Muscle of leg (tissue), 11 donors: ENCODE results near the gene SCN7A. TPM values are rescaled to one million over a fixed set of nuclear protein-coding genes. Genes with fewer than 3 reads are reported as not detected.
A peak's percentile ranks its signal among the peaks of the same experiment; 100 is the strongest.

Experiments used
- DNase-seq: peaks from one replicate; pipeline ENCODE4 v3.0.0; 2013
- H3K27ac ChIP-seq: one replicate; pipeline ENCODE4 v1.5.1; 2013; ENCODE audit warnings: mild to moderate bottlenecking, low read length, control low read depth
- H3K27me3 ChIP-seq: one replicate; pipeline ENCODE4 v1.6.1; 2013; ENCODE audit warnings: low read length; ENCODE audit not compliant: control insufficient read depth, insufficient read depth
- H3K36me3 ChIP-seq: one replicate; pipeline ENCODE4 v1.6.1; 2013; ENCODE audit warnings: low read length; ENCODE audit not compliant: control insufficient read depth, insufficient read depth
- H3K4me1 ChIP-seq: one replicate; pipeline ENCODE4 v1.6.1; 2013; ENCODE audit warnings: low read length; ENCODE audit not compliant: control insufficient read depth, insufficient read depth
- H3K4me3 ChIP-seq: one replicate; pipeline ENCODE4 v1.5.1; 2013; ENCODE audit warnings: low read length, control low read depth
- H3K9me3 ChIP-seq: replicated peaks from 2 replicates; pipeline ENCODE4 v1.6.1; 2013; ENCODE audit warnings: low read depth, low read length; ENCODE audit not compliant: control insufficient read depth
- WGBS: methylation state at CpG from one replicate; pipeline ENCODE4 v1.1.5; 2013; ENCODE audit warnings: missing lambda C conversion rate; ENCODE audit not compliant: insufficient coverage; 5-methylcytosine and 5-hydroxymethylcytosine counted together
- polyA plus RNA-seq, 8 donors: library from polyadenylated mRNA; unstranded; fragments of 120-200 nt; gene quantifications; one replicate each; pipeline versions ENCODE4 v1.2.1 to v1.2.3, GENCODE V29; 2013; ENCODE audit warnings: inconsistent platforms in 1 of 8, low replicate concordance in 1 of 8; ENCODE audit not compliant: insufficient read length in 8 of 8, insufficient read depth in 1 of 8
- total RNA-seq: library from RNA; stranded (reverse); fragments of 120-200 nt; gene quantifications from one replicate; pipeline ENCODE4 v1.2.4, GENCODE V29; 2013

The SCN7A gene
- total and polyA plus RNA-seq, 9 donors: 32.9 to 83.2 (median 57.8) TPM

- DNase-seq: no peak
- no peaks in the 10 kb centered on the region for H3K36me3 ChIP-seq
- H3K4me3 ChIP-seq: no peak overlapping the region
- peaks cover 3% of the 10 kb centered on the region for H3K4me1 ChIP-seq
- H3K27me3 ChIP-seq: peaks cover 5% of the 10 kb centered on the region
- H3K9me3 ChIP-seq: no peaks in the 10 kb centered on the region
- WGBS: no CpG with 5 or more reads among the region's 1 CpG
- H3K27ac ChIP-seq: no peak overlapping the region
Observed at GRCh38 chr2:166380615-166381014, 113.4 kb downstream of the SCN7A start.

GRCh38 chr2:166376873-166377272, 117.2 kb downstream of the SCN7A start:
- Histone ChIP-seq H3K9me3 (no peaks in the 10 kb centered on the region), H3K27me3 (peaks cover 8% of the 10 kb centered on the region), H3K4me3 (peak overlapping the region; percentile 80), H3K36me3 (no peaks in the 10 kb centered on the region), H3K27ac (no peak overlapping the region), H3K4me1 (peaks cover 6% of the 10 kb centered on the region)
- WGBS: no CpG with 5 or more reads among the region's 2 CpGs
- no peak for DNase-seq

GRCh38 chr2:166376488-166376828, 117.6 kb downstream of the SCN7A start:
- Histone ChIP-seq H3K4me3 (peak overlapping the region; percentile 80), H3K36me3 (no peaks in the 10 kb centered on the region), H3K27me3 (peaks cover 8% of the 10 kb centered on the region), H3K27ac (peak overlapping the region; percentile 54), H3K9me3 (no peaks in the 10 kb centered on the region), H3K4me1 (peaks cover 6% of the 10 kb centered on the region)
- WGBS: 0% methylated on average over 2 of the region's 11 CpGs
- no peak for DNase-seq

GRCh38 chr2:166375736-166376487, 118.1 kb downstream of the SCN7A start, which contains the start of gene SCN9A:
Gene SCN9A, minus strand, starts transcription at chr2:166375944. Its CDS starts 64,188 bp downstream, at chr2:166311756.
- peaks cover 8% of the 10 kb centered on the region for H3K27me3 ChIP-seq
- 0% methylated on average over 25 of the region's 45 CpGs for WGBS
- H3K4me3 ChIP-seq: peak within 1 kb of the TSS; percentile 80
- peaks cover 6% of the 10 kb centered on the region for H3K4me1 ChIP-seq
- peak within 1 kb of the TSS; percentile 66 for H3K27ac ChIP-seq
- no peaks in the 10 kb centered on the region for H3K36me3 ChIP-seq
- peak; percentile 86 for DNase-seq
- H3K9me3 ChIP-seq: no peaks in the 10 kb centered on the region

- Histone ChIP-seq H3K9me3 (no peaks in the 10 kb centered on the region), H3K36me3 (no peaks in the 10 kb centered on the region), H3K27me3 (peaks cover 8% of the 10 kb centered on the region), H3K4me1 (peaks cover 6% of the 10 kb centered on the region), H3K27ac (peak overlapping the region; percentile 66), H3K4me3 (peak overlapping the region; percentile 80)
- WGBS: 2% methylated on average over 5 of the region's 17 CpGs
- DNase-seq: peak; percentile 44
Observed at GRCh38 chr2:166375195-166375735, 118.8 kb downstream of the SCN7A start.

- Histone ChIP-seq H3K27me3 (peaks cover 8% of the 10 kb centered on the region), H3K4me3 (no peak overlapping the region), H3K36me3 (no peaks in the 10 kb centered on the region), H3K9me3 (no peaks in the 10 kb centered on the region), H3K4me1 (peaks cover 6% of the 10 kb centered on the region), H3K27ac (no peak overlapping the region)
- peak; percentile 19 for DNase-seq
Observed at GRCh38 chr2:166373951-166374350, 120.1 kb downstream of the SCN7A start.

GRCh38 chr2:166373539-166373938, 120.5 kb downstream of the SCN7A start:
- Histone ChIP-seq H3K4me1 (peaks cover 6% of the 10 kb centered on the region), H3K9me3 (no peaks in the 10 kb centered on the region), H3K4me3 (no peak overlapping the region), H3K27ac (no peak overlapping the region), H3K36me3 (no peaks in the 10 kb centered on the region), H3K27me3 (peaks cover 8% of the 10 kb centered on the region)
- no peak for DNase-seq

- DNase-seq: no peak
- 42% methylated on average over 2 of the region's 2 CpGs for WGBS
- Histone ChIP-seq H3K27ac (no peak overlapping the region), H3K36me3 (no peaks in the 10 kb centered on the region), H3K9me3 (no peaks in the 10 kb centered on the region), H3K4me1 (peaks cover 6% of the 10 kb centered on the region), H3K4me3 (no peak overlapping the region), H3K27me3 (peaks cover 8% of the 10 kb centered on the region)
Observed at GRCh38 chr2:166373105-166373504, 120.9 kb downstream of the SCN7A start.

- Histone ChIP-seq H3K4me1 (peaks cover 6% of the 10 kb centered on the region), H3K27me3 (peaks cover 8% of the 10 kb centered on the region), H3K27ac (no peak overlapping the region), H3K9me3 (no peaks in the 10 kb centered on the region), H3K4me3 (no peak overlapping the region), H3K36me3 (no peaks in the 10 kb centered on the region)
- WGBS: no CpG with 5 or more reads among the region's 2 CpGs
- no peak for DNase-seq
Observed at GRCh38 chr2:166372046-166372445, 122.0 kb downstream of the SCN7A start.

GRCh38 chr2:166365803-166366420, 128.1 kb downstream of the SCN7A start:
- H3K4me1 ChIP-seq: no peaks in the 10 kb centered on the region
- no peak for DNase-seq
- no peak overlapping the region for H3K4me3 ChIP-seq
- no peak overlapping the region for H3K27ac ChIP-seq
- H3K27me3 ChIP-seq: no peaks in the 10 kb centered on the region
- 80% methylated on average over 1 of the region's 6 CpGs for WGBS
- H3K36me3 ChIP-seq: no peaks in the 10 kb centered on the region
- H3K9me3 ChIP-seq: no peaks in the 10 kb centered on the region
